Metanephros (tissue), 1 donor: ENCODE data around the gene SNX18. TPM values are rescaled to one million over a fixed set of nuclear protein-coding genes. Genes with fewer than 3 reads are reported as not detected.

ENCODE experiments used
- total RNA-seq: library from RNA; depleted of rRNA; stranded (reverse); fragments of >200 nt; gene quantifications from one replicate; pipeline ENCODE4 v1.2.3, GENCODE V29; 2014

The SNX18 gene
- total RNA-seq, result 46.7 TPM

DNA sequence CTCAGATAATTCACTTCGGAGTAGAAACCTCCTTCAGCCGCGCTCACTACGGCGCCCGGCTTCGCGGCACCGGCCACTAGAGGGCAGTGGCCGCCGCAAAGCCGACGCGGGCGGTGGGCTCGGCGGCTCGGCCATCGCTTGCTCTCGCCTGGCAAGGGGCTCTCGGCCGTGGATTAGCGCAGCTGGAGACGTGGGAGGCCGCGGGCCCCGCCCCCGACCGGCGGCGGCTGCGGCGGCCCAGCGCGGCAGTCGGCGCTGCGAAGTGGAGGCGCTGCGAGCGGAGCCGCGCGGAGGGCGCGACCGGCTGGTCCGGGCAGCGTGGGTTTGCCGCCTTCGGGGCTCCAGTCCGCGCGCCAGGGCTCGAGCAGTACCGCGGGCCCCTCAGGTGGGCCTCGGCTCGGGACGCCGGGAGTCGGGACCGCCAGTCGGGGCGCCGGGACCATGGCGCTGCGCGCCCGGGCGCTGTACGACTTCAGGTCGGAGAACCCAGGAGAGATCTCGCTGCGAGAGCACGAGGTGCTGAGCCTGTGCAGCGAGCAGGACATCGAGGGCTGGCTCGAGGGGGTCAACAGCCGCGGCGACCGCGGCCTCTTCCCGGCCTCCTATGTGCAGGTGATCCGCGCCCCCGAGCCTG lies at the start of gene SNX18:
Gene SNX18, plus strand, starts transcription at position 248 of the 634 bp plus-strand sequence. Its CDS starts 194 bp downstream, at position 442.

Other genes with a start within 250 kb of the SNX18 start
- gene ARL15, start 207.2 kb upstream of the SNX18 start, total RNA-seq, result 75.0 TPM
- 17.4 TPM for gene HSPB3, start 62.1 kb upstream of the SNX18 start, total RNA-seq